Astrocyte (in vitro differentiated cells and primary cell): ENCODE measurements around the gene CNTNAP1. TPM values are rescaled to one million over a fixed set of nuclear protein-coding genes. Genes with fewer than 3 reads are reported as not detected.

ENCODE experiments used
- DNase-seq: peaks from one replicate; pipeline ENCODE4 v3.0.0-alpha.2; 2010; ENCODE audit warnings: low read depth
- FAIRE-seq: peaks from 2 replicates; lab custom pipeline; 2011; peaks lifted over from hg19 to GRCh38; lab: Jason Lieb, UNC
- H2AFZ ChIP-seq: 2 replicates; pipeline ENCODE4 v1.6.0; 2012; ENCODE audit warnings: low read depth, low read length, inconsistent platforms
- H3K27ac ChIP-seq: 2 replicates; pipeline ENCODE4 v1.5.1; 2011; ENCODE audit warnings: low read depth, low read length, inconsistent platforms
- H3K27me3 ChIP-seq: 2 replicates; pipeline ENCODE4 v1.6.0; 2011; ENCODE audit warnings: low read length, inconsistent platforms; ENCODE audit not compliant: insufficient read depth
- H3K36me3 ChIP-seq: 2 replicates; pipeline ENCODE4 v1.5.1; 2011; ENCODE audit warnings: low read length, inconsistent platforms; ENCODE audit not compliant: insufficient read depth
- H3K4me1 ChIP-seq: 2 replicates; pipeline ENCODE4 v1.5.1; 2011; ENCODE audit warnings: low read length, inconsistent platforms; ENCODE audit not compliant: insufficient read depth
- H3K4me2 ChIP-seq: 2 replicates; pipeline ENCODE4 v1.6.0; 2012; ENCODE audit warnings: low read length, inconsistent platforms
- H3K4me3 ChIP-seq: 2 replicates; pipeline ENCODE4 v1.5.1; 2011; ENCODE audit warnings: low read depth, mild to moderate bottlenecking, low read length, inconsistent platforms; ENCODE audit not compliant: insufficient read depth
- H3K79me2 ChIP-seq: 2 replicates; pipeline ENCODE4 v1.6.0; 2012; ENCODE audit warnings: mild to moderate bottlenecking, low read length, inconsistent platforms; ENCODE audit not compliant: insufficient read depth
- H3K9ac ChIP-seq: 2 replicates; pipeline ENCODE4 v1.6.0; 2012; ENCODE audit warnings: mild to moderate bottlenecking, low read length, inconsistent platforms
- H3K9me3 ChIP-seq: 2 replicates; pipeline ENCODE4 v1.5.1; 2012; ENCODE audit warnings: low read depth, mild to moderate bottlenecking, low read length, inconsistent platforms; ENCODE audit not compliant: insufficient read depth
- H4K20me1 ChIP-seq: 2 replicates; pipeline ENCODE4 v1.6.0; 2012; ENCODE audit warnings: low read length, inconsistent platforms; ENCODE audit not compliant: insufficient read depth
- H3K27ac Mint-ChIP-seq: one replicate; pipeline ENCODE4 v1.8.0; 2021; ENCODE audit warnings: mild to moderate bottlenecking, mixed read lengths; ENCODE audit not compliant: unreplicated experiment
- H3K27me3 Mint-ChIP-seq: one replicate; pipeline ENCODE4 v1.8.0; 2021; ENCODE audit warnings: low read depth, mixed read lengths; ENCODE audit not compliant: unreplicated experiment
- H3K36me3 Mint-ChIP-seq: one replicate; pipeline ENCODE4 v1.8.0; 2021; ENCODE audit warnings: low read depth, mixed read lengths; ENCODE audit not compliant: unreplicated experiment
- H3K4me1 Mint-ChIP-seq: one replicate; pipeline ENCODE4 v1.8.0; 2021; ENCODE audit warnings: low read depth, mixed read lengths; ENCODE audit not compliant: unreplicated experiment
- H3K4me3 Mint-ChIP-seq: one replicate; pipeline ENCODE4 v1.8.0; 2021; ENCODE audit warnings: mild to moderate bottlenecking, moderate library complexity, mixed read lengths; ENCODE audit not compliant: unreplicated experiment
- H3K9me3 Mint-ChIP-seq: one replicate; pipeline ENCODE4 v1.8.0; 2021; ENCODE audit warnings: mild to moderate bottlenecking, mixed read lengths; ENCODE audit not compliant: unreplicated experiment
- EZH2 ChIP-seq: IDR thresholded peaks from 2 replicates; pipeline ENCODE4 v1.6.1; 2012; ENCODE audit warnings: mild to moderate bottlenecking, low read length, inconsistent platforms; ENCODE audit not compliant: insufficient read depth
- total RNA-seq: library from RNA; stranded (reverse); gene quantifications from 2 replicates; pipeline ENCODE4 v1.2.1, GENCODE V29; 2021
- TF ChIP-seq, protein P1 (sequence below): IDR thresholded peaks from 2 replicates; pipeline ENCODE4 v1.5.1; 2011; ENCODE audit warnings: low read depth, mild to moderate bottlenecking, inconsistent platforms, low read length, moderate library complexity; ENCODE audit not compliant: insufficient read depth

CNTNAP1 gene
- total RNA-seq, 1 donor from 2014 or later, result 16.4 TPM

DNA sequence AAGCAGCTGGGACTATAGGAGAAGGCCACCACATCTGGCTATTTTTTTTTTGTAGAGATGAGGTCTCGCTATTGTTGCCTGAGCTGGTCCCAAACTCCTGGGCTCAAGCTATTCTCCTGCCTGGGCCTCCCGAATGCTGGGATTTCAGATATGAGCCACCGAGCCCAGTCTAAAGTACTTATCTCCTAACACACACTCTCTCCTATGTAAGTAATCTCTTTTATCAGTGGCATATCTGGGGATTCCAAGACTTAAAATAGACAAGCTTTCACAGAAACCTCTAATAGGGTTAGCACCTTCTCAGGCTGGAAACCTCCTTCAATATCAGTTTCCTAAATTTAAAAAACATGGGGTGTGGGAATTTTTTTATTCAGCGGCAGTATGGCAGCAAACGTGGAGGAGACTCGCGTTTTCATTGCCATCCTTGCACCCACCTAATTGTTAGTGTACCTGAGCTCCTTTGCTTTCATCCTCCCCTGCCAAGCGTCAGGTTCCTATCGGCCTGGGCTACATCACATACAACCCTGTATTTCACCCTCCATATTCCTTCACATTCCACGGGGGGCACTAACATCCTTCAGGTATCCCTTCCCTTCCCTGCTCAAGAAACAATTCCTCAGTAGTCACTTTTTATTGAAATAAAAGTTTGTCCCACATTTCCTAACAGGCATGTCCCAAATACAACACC is 61.4 kb downstream of the CNTNAP1 start:
- Histone ChIP-seq H3K4me1 (peaks cover 10% of the 10 kb centered on the region), H3K27me3 (peaks cover 4% of the 10 kb centered on the region), H2AFZ (peak overlapping the region; percentile 90), H3K4me2 (peak overlapping the region; percentile 99), H3K4me3 (peak overlapping the region; percentile 85), H3K36me3 (no peaks in the 10 kb centered on the region), H3K9me3 (peaks cover 3% of the 10 kb centered on the region), H4K20me1 (no peaks in the 10 kb centered on the region), H3K9ac (peak overlapping the region; percentile 89), H3K79me2 (peaks cover 18% of the 10 kb centered on the region), H3K27ac (no peak overlapping the region)
- Mint-ChIP-seq H3K36me3 (no peaks in the 10 kb centered on the region), H3K4me1 (peaks cover 5% of the 10 kb centered on the region), H3K9me3 (no peaks in the 10 kb centered on the region), H3K27ac (peak overlapping the region; percentile 85), H3K4me3 (peak overlapping the region; percentile 98), H3K27me3 (peaks cover 2% of the 10 kb centered on the region)
- TF ChIP-seq EZH2, result no peak
- TF ChIP-seq, protein P1, sequence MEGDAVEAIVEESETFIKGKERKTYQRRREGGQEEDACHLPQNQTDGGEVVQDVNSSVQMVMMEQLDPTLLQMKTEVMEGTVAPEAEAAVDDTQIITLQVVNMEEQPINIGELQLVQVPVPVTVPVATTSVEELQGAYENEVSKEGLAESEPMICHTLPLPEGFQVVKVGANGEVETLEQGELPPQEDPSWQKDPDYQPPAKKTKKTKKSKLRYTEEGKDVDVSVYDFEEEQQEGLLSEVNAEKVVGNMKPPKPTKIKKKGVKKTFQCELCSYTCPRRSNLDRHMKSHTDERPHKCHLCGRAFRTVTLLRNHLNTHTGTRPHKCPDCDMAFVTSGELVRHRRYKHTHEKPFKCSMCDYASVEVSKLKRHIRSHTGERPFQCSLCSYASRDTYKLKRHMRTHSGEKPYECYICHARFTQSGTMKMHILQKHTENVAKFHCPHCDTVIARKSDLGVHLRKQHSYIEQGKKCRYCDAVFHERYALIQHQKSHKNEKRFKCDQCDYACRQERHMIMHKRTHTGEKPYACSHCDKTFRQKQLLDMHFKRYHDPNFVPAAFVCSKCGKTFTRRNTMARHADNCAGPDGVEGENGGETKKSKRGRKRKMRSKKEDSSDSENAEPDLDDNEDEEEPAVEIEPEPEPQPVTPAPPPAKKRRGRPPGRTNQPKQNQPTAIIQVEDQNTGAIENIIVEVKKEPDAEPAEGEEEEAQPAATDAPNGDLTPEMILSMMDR, result peak; percentile 44
- FAIRE-seq, result no peak
- no peak for DNase-seq

DNA sequence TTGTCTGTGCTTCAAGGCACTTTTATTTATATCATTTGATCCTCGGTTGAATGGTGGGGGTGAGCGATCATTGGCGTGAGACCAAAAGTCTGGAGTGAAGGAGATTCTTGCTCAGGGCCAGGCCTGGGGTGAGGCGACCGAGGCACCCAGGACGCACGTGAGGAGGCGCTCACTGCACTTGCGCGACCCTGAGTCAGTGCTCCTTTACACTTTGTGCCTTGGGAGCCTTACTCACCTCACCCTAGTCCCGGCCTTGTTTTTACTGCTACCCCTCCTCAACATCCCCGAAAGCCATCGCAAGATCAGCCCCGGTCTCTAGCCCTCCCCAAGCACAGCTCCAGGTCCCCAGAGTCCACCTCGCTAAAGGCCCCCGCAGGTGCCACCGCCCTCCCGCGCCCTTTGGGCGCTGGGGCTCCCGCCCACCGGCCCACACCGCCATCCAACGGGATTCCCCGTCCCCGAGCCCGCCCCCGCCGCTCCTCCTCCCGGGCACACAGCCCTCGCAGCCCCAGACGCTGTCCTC is 62.0 kb downstream of the CNTNAP1 start:
- H2AFZ ChIP-seq, result peak overlapping the region; percentile 94
- FAIRE-seq, result no peak

More for the DNA sequence above, 62.0 kb downstream of the CNTNAP1 start:
- no peaks in the 10 kb centered on the region for H3K36me3 Mint-ChIP-seq
- peak overlapping the region; percentile 89 for H3K9ac ChIP-seq
- H3K27ac ChIP-seq, result peak overlapping the region; percentile 88
- peaks cover 10% of the 10 kb centered on the region for H3K4me1 ChIP-seq
- peaks cover 3% of the 10 kb centered on the region for H3K9me3 ChIP-seq
- H3K4me1 Mint-ChIP-seq, result peaks cover 5% of the 10 kb centered on the region
- H3K36me3 ChIP-seq, result no peaks in the 10 kb centered on the region
- H4K20me1 ChIP-seq, result no peaks in the 10 kb centered on the region
- H3K9me3 Mint-ChIP-seq, result no peaks in the 10 kb centered on the region
- H3K4me3 Mint-ChIP-seq, result peak overlapping the region; percentile 98
- H3K79me2 ChIP-seq, result peaks cover 18% of the 10 kb centered on the region
- peaks cover 7% of the 10 kb centered on the region for H3K27me3 ChIP-seq
- peak overlapping the region; percentile 85 for H3K27ac Mint-ChIP-seq
- H3K4me3 ChIP-seq, result peak overlapping the region; percentile 85
- TF ChIP-seq, protein P1, result no peak
- no peak for TF ChIP-seq EZH2
- no peak for DNase-seq
- H3K27me3 Mint-ChIP-seq, result peaks cover 2% of the 10 kb centered on the region
- H3K4me2 ChIP-seq, result peak overlapping the region; percentile 99
